HepG2 (cell line): ENCODE measurements around the gene DDO. TPM values are rescaled to one million over a fixed set of nuclear protein-coding genes. Genes with fewer than 3 reads are reported as not detected.
A peak's percentile ranks its signal among the peaks of the same experiment; 100 is the strongest.

Experiments used
- ARID3A ChIP-seq: IDR thresholded peaks from 2 replicates; pipeline ENCODE4 v1.6.1; 2012; ENCODE audit warnings: low read depth, low read length, improper control_type of control experiment
- ASH2L ChIP-seq: fragments of 300-600, 200-600 bp; sonication (generic); IDR thresholded peaks from 2 replicates; pipeline ENCODE4 v1.7.0; 2017; ENCODE audit warnings: low read depth, mild to moderate bottlenecking, moderate library complexity, mixed read lengths, low read length; ENCODE audit not compliant: insufficient read length
- CERS6 ChIP-seq: sonication (generic); formaldehyde crosslinking; IDR thresholded peaks from 2 replicates; pipeline ENCODE4 v1.5.0; 2020; ENCODE audit warnings: missing genetic modification reagents
- EED ChIP-seq: sonication (generic); formaldehyde crosslinking; IDR thresholded peaks from 2 replicates; pipeline ENCODE4 v1.5.0; 2020; ENCODE audit warnings: mild to moderate bottlenecking, missing genetic modification reagents
- ETS1 ChIP-seq: sonication (generic); formaldehyde crosslinking; IDR thresholded peaks from 2 replicates; pipeline ENCODE4 v1.4.0; 2020; ENCODE audit warnings: missing genetic modification reagents
- ETV5 ChIP-seq: IDR thresholded peaks from 2 replicates; pipeline ENCODE4 v1.6.1; 2018; ENCODE audit warnings: missing biosample characterization, missing genetic modification reagents, inconsistent platforms, borderline replicate concordance
- FLYWCH1 ChIP-seq: sonication (generic); formaldehyde crosslinking; IDR thresholded peaks from 2 replicates; pipeline ENCODE4 v1.8.1; 2023; ENCODE audit warnings: mild to moderate bottlenecking, missing genetic modification reagents
- HNF1A ChIP-seq, 2 experiments: sonication (generic) in 1 of 2; formaldehyde crosslinking in 1 of 2; IDR thresholded peaks; 2 replicates each; pipeline versions ENCODE4 v1.4.0 to v1.6.1; 2016 to 2020; ENCODE audit warnings: borderline replicate concordance in 1 of 2, low read depth in 1 of 2, mild to moderate bottlenecking in 1 of 2, missing genetic modification reagents in 1 of 2
- HNF4G ChIP-seq, 2 experiments: sonication (generic) in 1 of 2; formaldehyde crosslinking in 1 of 2; IDR thresholded peaks; 2 replicates each; pipeline versions ENCODE4 v1.4.0 to v1.6.1; 2011 to 2020; ENCODE audit warnings: borderline replicate concordance in 2 of 2, low read depth in 2 of 2, mild to moderate bottlenecking in 2 of 2, low read length in 1 of 2, missing genetic modification reagents in 1 of 2, moderate library complexity in 1 of 2
- KLF16 ChIP-seq, 2 experiments: sonication (generic) in 1 of 2; formaldehyde crosslinking in 1 of 2; IDR thresholded peaks; 2 replicates each; pipeline versions ENCODE4 v1.6.1 to v1.8.0; 2016 to 2023; ENCODE audit warnings: missing genetic modification reagents in 2 of 2, missing compliant biosample characterization in 1 of 2
- MAFG ChIP-seq: sonication (generic); formaldehyde crosslinking; IDR thresholded peaks from 2 replicates; pipeline ENCODE4 v1.5.1; 2020; ENCODE audit warnings: mild to moderate bottlenecking, missing genetic modification reagents
- MIXL1 ChIP-seq: IDR thresholded peaks from 2 replicates; pipeline ENCODE4 v1.6.1; 2016
- NFE2L2 ChIP-seq: fragments of 150-350 bp; IDR thresholded peaks from 2 replicates; pipeline ENCODE4 v1.6.1; 2014; ENCODE audit warnings: low read length
- RNF219 ChIP-seq: sonication (generic); formaldehyde crosslinking; IDR thresholded peaks from 2 replicates; pipeline ENCODE4 v1.5.0; 2020; ENCODE audit warnings: mild to moderate bottlenecking, missing genetic modification reagents
- TCF7L2 ChIP-seq: IDR thresholded peaks from 2 replicates; pipeline ENCODE4 v1.6.1; 2011; ENCODE audit warnings: mild to moderate bottlenecking, low read depth, low read length, moderate library complexity
- ZNF274 ChIP-seq: sonication (generic); formaldehyde crosslinking; IDR thresholded peaks from 2 replicates; pipeline ENCODE4 v1.5.1; 2020; ENCODE audit warnings: mild to moderate bottlenecking, missing genetic modification reagents
- ZNF292 ChIP-seq: sonication (generic); formaldehyde crosslinking; IDR thresholded peaks from 2 replicates; pipeline ENCODE4 v1.8.1; 2022; ENCODE audit warnings: mild to moderate bottlenecking, low read depth, missing genetic modification reagents, borderline replicate concordance
- ZNF460 ChIP-seq: sonication (generic); formaldehyde crosslinking; IDR thresholded peaks from 2 replicates; pipeline ENCODE4 v1.5.1; 2020; ENCODE audit warnings: missing genetic modification reagents, mild to moderate bottlenecking, borderline replicate concordance
- ZNF788 ChIP-seq: sonication (generic); formaldehyde crosslinking; IDR thresholded peaks from 2 replicates; pipeline ENCODE4 v1.5.0; 2020; ENCODE audit warnings: mild to moderate bottlenecking, missing genetic modification reagents, borderline replicate concordance
- polyA plus RNA-seq, 8 experiments: library from polyadenylated mRNA; depleted of rRNA in 3 of 8; stranded (reverse) in 7 of 8; unstranded in 1 of 8; fragments of >200 nt; fragmentation: Illumina TruSeq in 4 of 8; extraction: Trizol in 4 of 8; gene quantifications; 2 replicates each; pipeline versions ENCODE4 v1.2.1 to v1.2.3, GENCODE V29; 2011 to 2016; ENCODE audit warnings: low read depth in 4 of 8, missing spikeins in 1 of 8, mixed read lengths in 1 of 8; ENCODE audit not compliant: insufficient read depth in 1 of 8
- total RNA-seq, 5 experiments: library from RNA; depleted of rRNA; stranded (reverse); fragments of >200 nt; fragmentation: Illumina TruSeq; extraction: Trizol; gene quantifications; 2 replicates each; pipeline ENCODE4 v1.2.3, GENCODE V29; 2016; ENCODE audit warnings: low read depth in 1 of 5

The DDO gene
- total and polyA plus RNA-seq, 2 of the 13 experiments (the other 11 are each of a cell fraction or from before 2014, with no cell fraction given) = 6.1 to 10.3 TPM

- TF ChIP-seq ZNF788 (CRISPR knock-in tag) (no peak), HNF4G (IDR thresholded peaks at IDR 0.05; ENCODE audit: borderline replicate concordance, low read depth, low read length) (peak; percentile 65), HNF4G (CRISPR knock-in tag; IDR thresholded peaks at IDR 0.05; ENCODE audit: borderline replicate concordance, low read depth) (peak; percentile 25; the same call in 1 of the 2 replicates), MAFG (CRISPR knock-in tag) (no peak), ETV5 (CRISPR knock-in tag) (no peak), CERS6 (CRISPR knock-in tag) (no peak), FLYWCH1 (CRISPR knock-in tag) (no peak), ZNF460 (CRISPR knock-in tag) (no peak), ZNF292 (no peak), NFE2L2 (no peak), TCF7L2 (no peak), ASH2L (peak; percentile 61), ZNF274 (CRISPR knock-in tag) (no peak), ETS1 (CRISPR knock-in tag) (no peak), EED (CRISPR knock-in tag) (no peak), ARID3A (peak; percentile 46; the same call in 1 of the 2 replicates), MIXL1 (peak; percentile 54; the same call in 1 of the 2 replicates), KLF16 (CRISPR knock-in tag; IDR thresholded peaks at IDR 0.05) (no peak), RNF219 (CRISPR knock-in tag) (no peak), HNF1A (IDR thresholded peaks at IDR 0.05; ENCODE audit: low read depth) (0 out of 2 replicates have a peak, but pooled peaks have one; percentile 9), HNF1A (CRISPR knock-in tag; IDR thresholded peaks at IDR 0.05; ENCODE audit: borderline replicate concordance) (no peak)
Observed at GRCh38 chr6:110385458-110385863, 29.9 kb downstream of the DDO start (continued).
